ENCODE results near the gene LRP1.

Gene LRP1

GRCh38 chr12:57094208-57095160, 33.8 kb upstream of the LRP1 start:
- DNase-seq = no peak

DNA sequence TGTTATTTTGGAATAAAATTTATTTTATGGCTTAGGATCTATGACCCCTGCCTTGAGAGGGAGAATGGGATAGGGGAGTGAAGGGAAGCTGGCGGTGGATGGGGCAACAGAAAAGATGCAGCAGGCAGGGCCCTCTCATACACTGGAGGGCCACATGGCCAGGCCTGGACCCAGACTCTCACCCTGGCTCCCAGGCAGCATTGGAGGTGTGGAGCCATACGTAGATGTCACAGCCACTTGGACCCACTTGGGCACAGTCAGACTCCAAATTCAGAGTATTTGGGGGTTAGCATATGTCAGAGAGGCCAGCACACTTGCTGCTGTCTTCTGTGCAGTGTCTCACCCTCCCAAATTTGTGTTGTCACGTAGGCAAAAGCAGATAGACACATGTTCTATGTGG, 32.8 kb upstream of the LRP1 start:
- DNase-seq = no peak

DNA sequence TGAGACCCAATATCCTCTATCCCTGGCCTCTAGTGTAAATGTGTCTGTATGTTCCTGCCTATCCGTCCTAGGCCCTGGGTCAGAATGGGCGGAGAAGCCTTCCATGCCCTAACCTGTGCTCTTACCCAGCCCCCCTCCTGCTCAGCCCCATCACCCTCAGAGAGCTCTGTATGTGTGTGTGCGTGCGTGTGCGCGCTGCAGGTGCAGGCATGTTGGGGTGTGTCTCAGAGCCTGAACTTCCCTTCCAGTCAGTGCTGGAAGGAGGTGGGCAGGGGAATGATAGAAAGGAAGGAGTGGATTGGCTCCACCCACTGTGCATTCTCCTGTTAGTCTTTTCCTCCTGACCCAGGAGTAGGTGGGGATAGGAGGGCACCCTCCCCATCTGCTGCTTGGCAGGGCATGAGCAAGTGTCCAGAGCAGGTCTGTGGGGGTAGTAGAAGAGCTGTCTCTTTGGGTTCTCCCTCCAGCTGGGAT, 32.1 kb upstream of the LRP1 start:
- DNase-seq = no peak

- no peak for DNase-seq
These were observed 31.3 kb upstream of the LRP1 start for GRCh38 chr12:57096748-57097553.

DNA sequence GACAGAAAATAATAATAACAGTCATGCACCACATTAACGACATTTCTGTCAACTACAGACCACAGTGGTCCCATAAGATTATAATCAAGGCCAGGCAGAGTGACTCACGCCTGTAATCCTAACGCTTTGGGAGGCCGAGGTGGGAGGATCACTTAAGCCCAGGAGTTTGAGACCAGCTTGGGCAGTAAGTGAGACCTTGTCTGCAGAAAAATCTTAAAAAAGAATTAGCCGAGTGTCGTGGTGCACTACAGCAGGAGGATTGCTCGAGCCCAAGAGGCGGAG, 30.8 kb upstream of the LRP1 start:
- no peak for DNase-seq

DNA sequence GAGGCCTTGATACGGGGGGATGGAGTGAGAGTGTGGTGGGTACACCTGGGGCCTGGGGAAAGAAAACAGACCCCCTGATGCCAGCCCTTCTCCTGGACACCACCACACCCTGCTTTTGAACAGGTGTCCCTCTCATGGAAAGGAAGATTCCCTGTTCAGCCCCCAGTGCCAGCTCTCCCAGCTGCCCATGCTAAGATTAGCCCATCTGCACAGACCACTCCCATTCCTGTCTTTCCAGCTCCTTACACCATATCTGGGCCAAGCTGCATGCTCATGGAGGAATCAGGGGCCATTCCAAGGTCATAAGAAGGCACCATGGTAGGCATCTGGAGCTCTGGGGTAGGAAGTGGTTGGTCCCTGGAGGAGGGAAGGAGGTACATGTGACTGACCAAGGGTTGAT, 29.7 kb upstream of the LRP1 start:
- DNase-seq = no peak

DNA sequence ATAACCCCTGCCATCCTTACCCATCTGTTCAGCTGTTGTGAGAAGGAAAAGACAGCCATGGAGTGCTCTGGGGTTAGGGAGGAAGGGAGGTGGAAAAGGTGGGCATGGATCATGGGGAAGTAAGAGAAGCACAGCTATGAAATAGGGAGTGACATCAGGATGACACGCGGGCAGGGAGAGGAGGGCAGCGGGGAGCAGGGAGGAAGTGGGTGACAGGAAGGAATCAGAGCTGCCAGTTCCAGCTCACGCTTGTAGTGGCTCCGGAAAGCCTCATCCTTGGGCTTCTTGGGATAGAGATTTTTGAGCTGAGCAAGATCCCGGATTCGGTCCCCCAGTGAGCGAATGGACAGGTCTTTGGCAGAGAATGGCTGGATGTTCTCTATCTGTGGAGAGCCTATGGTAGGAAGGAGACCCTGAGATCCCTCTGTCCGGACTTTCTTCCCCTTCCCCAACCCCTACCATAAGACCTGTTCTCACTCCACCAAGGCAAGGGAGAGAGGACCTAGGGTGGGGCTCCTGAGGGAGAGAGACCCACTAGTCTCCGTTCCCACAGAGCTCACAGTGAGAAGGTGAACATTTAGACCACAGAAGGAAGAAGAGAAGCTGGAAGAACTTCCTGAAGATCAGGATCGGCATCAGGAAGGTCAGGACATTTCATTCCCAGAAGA, 29.1 kb upstream of the LRP1 start:
- no peak for DNase-seq

DNA sequence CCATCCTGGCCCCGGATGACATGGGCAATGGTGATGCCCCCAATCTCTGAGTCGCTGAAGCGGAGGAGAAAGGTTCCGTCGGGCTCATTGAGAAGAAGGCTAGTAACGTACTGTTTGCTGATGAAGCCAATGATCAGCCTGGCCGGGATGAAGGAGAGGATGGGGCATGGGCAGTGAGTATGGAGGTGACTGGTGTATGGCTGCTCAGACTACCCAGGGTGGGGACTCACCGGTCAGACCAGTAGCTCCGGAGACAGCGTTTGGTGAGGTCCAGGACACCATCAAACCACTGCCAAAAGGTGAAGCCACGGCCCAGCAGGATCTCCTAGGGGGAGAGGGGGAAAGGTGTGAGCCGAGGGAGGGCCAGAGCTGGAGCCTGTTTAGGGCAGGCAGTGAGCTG, 28.5 kb upstream of the LRP1 start:
- DNase-seq = no peak

- no peak for DNase-seq
These were observed 26.2 kb upstream of the LRP1 start for GRCh38 chr12:57101892-57102695.

- no peak for DNase-seq
These were observed 24.4 kb upstream of the LRP1 start for GRCh38 chr12:57103856-57104255.

- no peak for DNase-seq
These were observed 23.9 kb upstream of the LRP1 start for GRCh38 chr12:57104292-57104910.

- no peak for DNase-seq
These were observed 23.1 kb upstream of the LRP1 start for GRCh38 chr12:57105011-57105753.

DNA sequence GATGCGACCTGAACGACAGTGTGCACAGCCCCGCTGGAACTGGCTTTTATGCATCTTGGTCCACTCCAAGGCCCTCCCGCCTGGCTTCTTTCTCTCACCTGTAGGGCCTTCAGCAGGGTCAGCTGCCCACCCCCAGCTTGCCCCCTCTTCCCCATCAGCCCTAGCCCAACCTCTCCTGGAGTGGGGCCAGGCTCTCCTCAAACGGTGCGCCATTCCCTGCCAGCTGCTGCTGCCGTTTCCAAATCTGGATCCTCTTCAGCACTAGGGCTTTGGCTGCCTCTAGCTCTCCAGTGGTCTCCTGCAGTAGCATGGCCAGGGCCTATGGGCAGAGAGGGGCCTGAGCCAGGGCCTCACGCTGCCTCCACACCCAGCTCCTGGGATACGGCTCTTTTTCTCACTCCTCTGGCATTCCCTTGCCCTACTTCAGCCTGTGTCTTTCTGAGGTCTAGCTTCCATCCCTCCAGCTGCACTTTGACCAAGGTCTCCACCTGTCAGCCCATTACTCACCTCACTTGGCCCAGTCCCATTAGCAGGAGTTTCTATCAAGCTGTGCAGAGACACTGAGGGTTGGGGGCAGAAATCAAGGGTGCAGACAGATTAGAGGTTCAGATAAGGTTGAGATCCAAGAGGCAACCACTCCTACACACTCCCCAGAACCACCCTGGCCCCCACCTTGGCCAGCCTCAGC, 22.1 kb upstream of the LRP1 start:
- DNase-seq = no peak

DNA sequence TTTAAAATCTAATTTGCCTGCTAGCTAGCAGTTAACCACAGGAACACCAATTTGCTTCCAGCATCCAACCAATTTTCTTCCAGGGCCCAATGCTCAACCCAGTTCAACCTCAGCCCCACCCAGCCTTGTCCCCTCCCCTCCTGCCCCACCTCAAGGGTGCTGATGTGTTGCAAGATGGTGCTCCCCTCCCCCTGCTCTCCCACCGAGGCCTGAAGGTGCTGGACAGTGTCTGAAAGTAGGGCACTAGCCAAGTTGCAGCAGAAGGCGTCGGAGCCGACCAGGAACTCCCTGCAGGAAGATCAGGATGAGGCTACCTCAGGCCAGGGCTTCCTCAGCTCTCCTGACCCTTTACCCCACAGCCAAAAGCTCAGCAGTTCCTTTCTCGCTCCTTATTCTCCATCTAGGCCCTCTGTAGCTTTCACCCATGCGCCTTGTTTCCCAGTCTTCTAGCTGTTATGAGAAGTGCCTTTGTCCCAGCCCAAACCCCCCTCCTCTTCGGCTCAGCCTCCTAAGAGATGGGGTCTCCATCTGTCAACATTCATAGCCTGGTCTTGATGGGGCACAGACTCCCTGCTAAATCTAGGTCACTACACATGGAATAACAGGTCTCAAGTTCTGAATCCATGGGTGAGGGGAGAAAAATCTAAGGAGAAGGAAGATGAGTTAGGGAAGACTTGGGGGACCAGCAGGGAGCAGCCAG, 20.7 kb upstream of the LRP1 start:
- no peak for DNase-seq

GRCh38 chr12:57109207-57110103, 18.8 kb upstream of the LRP1 start:
- DNase-seq = no peak

GRCh38 chr12:57110104-57111030, 17.9 kb upstream of the LRP1 start:
- peak; percentile 77 for DNase-seq

DNA sequence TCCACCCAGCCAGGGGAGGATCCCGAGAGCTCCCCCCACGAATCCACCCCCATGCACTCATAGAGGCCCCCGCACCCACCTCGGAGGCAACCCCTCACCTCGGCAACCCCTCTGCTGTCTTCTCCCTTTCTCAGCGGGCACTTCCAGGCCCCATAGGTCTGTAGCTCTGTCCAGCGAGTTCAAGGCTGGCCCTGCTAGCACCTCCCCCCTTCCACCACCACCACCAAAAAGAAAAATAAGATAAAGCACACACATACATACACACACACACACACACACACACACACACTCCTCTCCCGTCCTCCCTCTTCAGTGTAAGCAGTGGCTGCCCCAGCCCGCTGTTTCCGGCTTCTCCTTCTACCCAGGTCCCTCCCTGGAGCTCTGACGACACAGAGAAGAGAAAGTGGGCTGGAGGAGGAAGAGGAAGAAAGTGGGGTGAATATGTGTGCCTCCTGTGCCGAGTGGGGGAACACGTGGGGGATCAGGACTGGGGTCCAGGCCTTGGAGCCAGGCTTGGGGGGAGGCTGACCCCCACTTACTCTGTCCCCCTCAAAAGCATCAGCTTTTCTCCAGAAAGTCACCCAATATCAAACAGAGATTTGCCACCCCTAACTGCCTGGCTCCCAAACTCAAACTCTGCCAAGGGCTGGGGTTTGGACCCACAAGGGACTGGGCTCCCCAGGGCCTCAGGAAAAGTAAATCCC, 17.1 kb upstream of the LRP1 start, which contains the start of gene STAT6:
STAT6 (minus strand) TSS at position 332 of the 704 bp plus-strand sequence. CDS start 3,084 bp downstream, outside the sequence.
- DNase-seq = peak; percentile 79

All from activated CD8-positive, alpha-beta memory T cell treated with anti-CD3 and anti-CD28 coated beads, Interleukin-2, amount 50 U/mL, for 4 hours (primary cell).